Kidney (tissue), 14 donors: ENCODE measurements around the gene CGB7. TPM values are rescaled to one million over a fixed set of nuclear protein-coding genes. Genes with fewer than 3 reads are reported as not detected.

Experiments
- DNase-seq, 5 donors: peaks; one replicate each; pipeline ENCODE4 v3.0.0-alpha.2; 2013 to 2020
- FAIRE-seq: peaks from 2 replicates; lab custom pipeline; 2012; peaks lifted over from hg19 to GRCh38; lab: Jason Lieb, UNC
- H3K27ac ChIP-seq, 2 donors: one replicate each; pipeline ENCODE4 v1.7.0; 2013; ENCODE audit warnings: low read depth in 2 of 2, low read length in 2 of 2, inconsistent platforms in 1 of 2
- H3K27me3 ChIP-seq: one replicate; pipeline ENCODE4 v1.7.1; 2013; ENCODE audit warnings: low read length, inconsistent platforms; ENCODE audit not compliant: control insufficient read depth, insufficient read depth
- H3K36me3 ChIP-seq, 3 donors: one replicate each; pipeline versions ENCODE4 v1.7.0 to v1.7.1; 2013; ENCODE audit warnings: low read length in 3 of 3, control low read depth in 1 of 3, inconsistent platforms in 1 of 3; ENCODE audit not compliant: insufficient read depth in 3 of 3, control insufficient read depth in 2 of 3
- H3K4me1 ChIP-seq, 3 donors: one replicate each; pipeline versions ENCODE4 v1.7.0 to v1.7.1; 2013; ENCODE audit warnings: low read length in 3 of 3, inconsistent platforms in 1 of 3, low read depth in 1 of 3; ENCODE audit not compliant: control insufficient read depth in 2 of 3, insufficient read depth in 2 of 3
- H3K4me3 ChIP-seq, 3 donors: one replicate each; pipeline versions ENCODE4 v1.7.0 to v1.8.1; 2013; ENCODE audit warnings: low read length in 3 of 3, control low read depth in 1 of 3, inconsistent platforms in 1 of 3
- H3K9ac ChIP-seq, 3 donors: one replicate each; pipeline versions ENCODE4 v1.7.0 to v1.7.1; 2013; ENCODE audit warnings: low read length in 3 of 3, control low read depth in 1 of 3, inconsistent platforms in 1 of 3
- H3K9me3 ChIP-seq, 3 donors: one replicate each; pipeline versions ENCODE4 v1.7.0 to v1.7.1; 2013; ENCODE audit warnings: low read length in 3 of 3, control low read depth in 1 of 3, inconsistent platforms in 1 of 3; ENCODE audit not compliant: control insufficient read depth in 2 of 3, insufficient read depth in 1 of 3
- CTCF ChIP-seq: IDR thresholded peaks from 3 replicates; pipeline ENCODE4 v1.5.1; 2012; ENCODE audit warnings: mild to moderate bottlenecking, moderate library complexity, borderline replicate concordance; ENCODE audit not compliant: insufficient read depth; ENCODE audit errors: extremely low read depth
- intact Hi-C: fragments of 100-400 bp; cut with DNase I; formaldehyde crosslinking; loops from one replicate; pipeline ENCODE4 v1.11.1; 2022
- polyA plus RNA-seq: library from polyadenylated mRNA; stranded (reverse); fragments of 350-450 nt; fragmentation: Illumina TruSeq; extraction: RNeasy Lipid Tissue Mini Kit (QIAGEN cat#74804); gene quantifications from one replicate; pipeline ENCODE4 v1.2.3, GENCODE V29; 2014; ENCODE audit warnings: low read depth, low replicate concordance; ENCODE audit not compliant: insufficient read depth
- total RNA-seq: library from RNA; stranded (reverse); fragmentation: NEBNext Ultra II Directional; extraction: Animal tissue kit (Norgen Biotek cat#: 25700); gene quantifications from one replicate; pipeline ENCODE4 v1.2.1, GENCODE V29; 2021
- donor health status: control.
- donor health status: control.
- donor health status: control.
- donor health status: control.
- donor health status: control.
- donor health status: DM: yes; HTN: yes; CAD: no.
- donor health status: Normal renal cell carcinoma (clear cell type).

CGB7 gene
- total and polyA plus RNA-seq, 2 donors from 2014 or later, result not detected

- no peak for FAIRE-seq
- no peak overlapping the region for H3K4me3 ChIP-seq
- H3K36me3 ChIP-seq, result no peaks in the 10 kb centered on the region
- intact Hi-C loops, result no loop called here
- H3K27me3 ChIP-seq, result no peaks in the 10 kb centered on the region
- DNase-seq, result no peak
- no peak overlapping the region for H3K9ac ChIP-seq
- H3K4me1 ChIP-seq, result peaks cover 0 to 6% (median 0%) of the 10 kb centered on the region in 3 donors
- H3K9me3 ChIP-seq, result no peaks in the 10 kb centered on the region
- no peak overlapping the region for H3K27ac ChIP-seq
- TF ChIP-seq CTCF, result no peak
Observed at GRCh38 chr19:49022116-49022515, 35.4 kb downstream of the CGB7 start.

GRCh38 chr19:49020931-49021895 is 36.3 kb downstream of the CGB7 start:
- Histone ChIP-seq H3K4me1 (peaks cover 0 to 6% (median 0%) of the 10 kb centered on the region in 3 donors), H3K9ac (no peak overlapping the region), H3K9me3 (no peaks in the 10 kb centered on the region), H3K27me3 (no peaks in the 10 kb centered on the region), H3K36me3 (no peaks in the 10 kb centered on the region), H3K4me3 (no peak overlapping the region), H3K27ac (no peak overlapping the region)
- FAIRE-seq (no peak), DNase-seq (peak in 4 of 5 donors; percentile 52 to 66 (median 57))
- intact Hi-C loops, result no loop called here
- no peak for TF ChIP-seq CTCF

- H3K9me3 ChIP-seq, result no peaks in the 10 kb centered on the region
- H3K27ac ChIP-seq, result no peak overlapping the region
- H3K4me3 ChIP-seq, result no peak overlapping the region
- intact Hi-C loops, result no loop called here
- H3K27me3 ChIP-seq, result no peaks in the 10 kb centered on the region
- no peak overlapping the region for H3K9ac ChIP-seq
- TF ChIP-seq CTCF, result no peak
- H3K36me3 ChIP-seq, result no peaks in the 10 kb centered on the region
- peaks cover 0 to 6% (median 0%) of the 10 kb centered on the region in 3 donors for H3K4me1 ChIP-seq
- DNase-seq (peak in 2 of 5 donors; percentile 8 to 38), FAIRE-seq (no peak)
Observed at GRCh38 chr19:49020342-49020741, 37.2 kb downstream of the CGB7 start.
